Lower leg skin (tissue), 4 donors: ENCODE measurements around the gene BCAS1. TPM values are rescaled to one million over a fixed set of nuclear protein-coding genes. Genes with fewer than 3 reads are reported as not detected.

Experiments used
- DNase-seq, 2 donors: peaks; one replicate each; pipeline ENCODE4 v3.0.0-alpha.2; 2019; ENCODE audit warnings: low spot score in 2 of 2
- H3K4me3 ChIP-seq: fragments of 200-600 bp; sonication (generic); 2 replicates; pipeline ENCODE4 v1.5.1; 2017; ENCODE audit warnings: mild to moderate bottlenecking, low read depth; ENCODE audit not compliant: poor library complexity, severe bottlenecking
- POLR2A ChIP-seq, 2 donors: fragments of 450-650 bp; IDR thresholded peaks; one replicate each; pipeline ENCODE4 v1.6.1; 2016 to 2017; ENCODE audit warnings: antibody characterized with exemption in 2 of 2, mild to moderate bottlenecking in 1 of 2, moderate library complexity in 1 of 2
- WGBS, 2 donors: methylation state at CpG; one replicate each; pipeline ENCODE4 v1.1.5; 2018; 5-methylcytosine and 5-hydroxymethylcytosine counted together
- intact Hi-C: fragments of 100-400 bp; cut with DNase I; formaldehyde crosslinking; loops from one replicate; pipeline ENCODE4 v1.15.0; 2023; ENCODE audit warnings: low total_unique reads
- total RNA-seq, 4 donors: library from RNA; depleted of rRNA; stranded (reverse); fragments of >200 nt; gene quantifications; one replicate each; pipeline ENCODE4 v1.1.0, GENCODE V29; 2016
- TF ChIP-seq, protein P1 (sequence below), 3 donors: fragments of 450-650 bp; IDR thresholded peaks; one replicate each; pipeline ENCODE4 v1.5.1; 2016; ENCODE audit warnings: antibody characterized with exemption in 3 of 3, mild to moderate bottlenecking in 3 of 3, moderate library complexity in 2 of 3

Gene BCAS1
- total RNA-seq, 4 donors from 2014 or later = 1.7 to 3.7 (median 2.1) TPM

DNA sequence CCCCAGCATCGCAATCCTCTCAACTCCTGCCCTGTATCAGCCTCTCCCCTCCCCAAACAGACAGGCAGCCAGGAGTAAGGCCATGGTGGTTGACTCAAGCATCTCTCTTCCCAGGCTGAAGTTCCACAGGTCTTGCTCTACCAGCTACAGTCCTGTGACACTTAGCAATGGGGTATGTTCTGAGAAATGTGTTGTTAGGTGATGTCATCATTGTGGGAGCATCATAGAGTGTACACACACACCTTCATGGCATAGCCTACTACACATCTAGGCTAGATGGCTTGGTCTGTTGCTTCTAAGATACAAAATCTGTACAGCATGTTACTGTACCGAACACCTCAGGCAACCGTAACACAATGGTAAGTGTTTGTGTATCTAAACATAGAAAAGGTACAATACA lies 29.5 kb upstream of the BCAS1 start:
- WGBS, 2 donors = 94 to 100% methylated on average over 3 of the region's 3 CpGs
- DNase-seq = no peak
- intact Hi-C loops = loop anchor here (5.0 kb wide), 2 partner anchors 97 to 547 kb away; no protein-coding TSS in a partner anchor
- TF ChIP-seq, protein P1, sequence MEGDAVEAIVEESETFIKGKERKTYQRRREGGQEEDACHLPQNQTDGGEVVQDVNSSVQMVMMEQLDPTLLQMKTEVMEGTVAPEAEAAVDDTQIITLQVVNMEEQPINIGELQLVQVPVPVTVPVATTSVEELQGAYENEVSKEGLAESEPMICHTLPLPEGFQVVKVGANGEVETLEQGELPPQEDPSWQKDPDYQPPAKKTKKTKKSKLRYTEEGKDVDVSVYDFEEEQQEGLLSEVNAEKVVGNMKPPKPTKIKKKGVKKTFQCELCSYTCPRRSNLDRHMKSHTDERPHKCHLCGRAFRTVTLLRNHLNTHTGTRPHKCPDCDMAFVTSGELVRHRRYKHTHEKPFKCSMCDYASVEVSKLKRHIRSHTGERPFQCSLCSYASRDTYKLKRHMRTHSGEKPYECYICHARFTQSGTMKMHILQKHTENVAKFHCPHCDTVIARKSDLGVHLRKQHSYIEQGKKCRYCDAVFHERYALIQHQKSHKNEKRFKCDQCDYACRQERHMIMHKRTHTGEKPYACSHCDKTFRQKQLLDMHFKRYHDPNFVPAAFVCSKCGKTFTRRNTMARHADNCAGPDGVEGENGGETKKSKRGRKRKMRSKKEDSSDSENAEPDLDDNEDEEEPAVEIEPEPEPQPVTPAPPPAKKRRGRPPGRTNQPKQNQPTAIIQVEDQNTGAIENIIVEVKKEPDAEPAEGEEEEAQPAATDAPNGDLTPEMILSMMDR (IDR thresholded peaks at IDR 0.05) = no peak
- no peak for TF ChIP-seq POLR2A (IDR thresholded peaks at IDR 0.05)
- H3K4me3 ChIP-seq = no peak overlapping the region

DNA sequence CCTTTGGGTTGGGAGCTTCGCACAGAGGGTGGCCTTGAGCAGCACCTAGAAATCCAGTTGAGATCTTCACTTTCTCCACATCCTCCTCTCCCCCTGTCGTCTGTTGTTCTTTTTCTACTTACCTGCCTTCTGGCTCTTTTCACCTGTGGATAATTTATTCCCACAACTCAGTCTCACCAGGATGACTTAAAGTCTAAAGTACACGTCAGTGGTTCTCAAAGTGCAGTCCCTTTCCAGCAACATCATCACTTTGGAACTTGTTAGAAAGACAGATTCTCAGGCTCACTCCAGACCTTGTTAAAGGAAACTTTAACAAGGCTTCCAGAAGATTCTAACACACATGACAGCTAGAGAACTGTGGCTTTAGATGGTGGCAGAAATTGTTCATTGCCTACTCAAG lies 27.7 kb upstream of the BCAS1 start:
- intact Hi-C loops = loop anchor here (5.0 kb wide), 2 partner anchors 99 to 549 kb away; no protein-coding TSS in a partner anchor

DNA sequence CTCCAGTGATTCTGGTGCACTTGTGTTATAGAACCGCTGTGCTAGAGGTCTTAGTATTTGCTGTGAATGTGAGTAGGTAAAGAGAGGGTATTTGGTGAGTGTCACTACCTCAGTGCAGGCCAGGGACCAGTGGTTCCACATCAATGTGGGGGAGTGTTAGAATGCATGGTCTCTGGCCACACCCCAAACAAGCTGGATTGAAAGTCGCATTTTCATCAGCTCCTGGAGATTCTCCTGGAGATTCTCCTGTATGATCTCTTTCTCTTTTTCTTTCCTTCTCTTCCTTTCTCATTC lies 26.8 kb upstream of the BCAS1 start:
- DNase-seq = no peak
- H3K4me3 ChIP-seq = no peak overlapping the region
- TF ChIP-seq, protein P1 (IDR thresholded peaks at IDR 0.05) = no peak
- TF ChIP-seq POLR2A (IDR thresholded peaks at IDR 0.05) = no peak
- 88 to 92% methylated on average over 2 of the region's 2 CpGs for WGBS, 2 donors
- intact Hi-C loops = loop anchor here (5.0 kb wide), 2 partner anchors 100 to 550 kb away; no protein-coding TSS in a partner anchor

More for the DNA sequence above, 27.7 kb upstream of the BCAS1 start:
- no peak overlapping the region for H3K4me3 ChIP-seq
- no peak for DNase-seq
- no peak for TF ChIP-seq POLR2A (IDR thresholded peaks at IDR 0.05)
- TF ChIP-seq, protein P1 (IDR thresholded peaks at IDR 0.05) = no peak
- WGBS, 2 donors = 77 to 79% methylated on average over 3 of the region's 3 CpGs

DNA sequence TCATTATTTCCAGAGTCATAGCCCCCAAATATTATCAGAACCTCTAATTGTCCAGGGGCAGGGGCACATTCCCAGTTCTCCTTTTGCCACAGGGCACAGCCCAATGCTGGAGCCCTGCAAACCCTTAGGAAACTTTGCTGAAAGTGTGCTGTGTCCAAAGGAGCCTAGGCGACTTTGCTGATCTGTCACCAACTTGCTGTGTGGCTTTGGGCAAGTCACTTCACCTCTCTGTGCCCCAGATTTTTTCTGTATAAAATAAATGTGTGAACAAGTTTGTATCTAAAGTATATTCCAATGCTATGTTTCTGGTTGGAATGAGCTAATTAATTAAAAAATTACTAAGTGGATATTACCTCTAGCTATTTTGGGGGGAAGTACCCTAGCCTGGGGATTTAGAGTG lies 25.4 kb upstream of the BCAS1 start:
- intact Hi-C loops = loop anchor here (5.0 kb wide), 2 partner anchors 101 to 551 kb away; no protein-coding TSS in a partner anchor
- 78 to 93% methylated on average over 1 of the region's 1 CpG for WGBS, 2 donors
- no peak for DNase-seq
- H3K4me3 ChIP-seq = no peak overlapping the region
- TF ChIP-seq, protein P1 (IDR thresholded peaks at IDR 0.05) = no peak
- no peak for TF ChIP-seq POLR2A (IDR thresholded peaks at IDR 0.05)

DNA sequence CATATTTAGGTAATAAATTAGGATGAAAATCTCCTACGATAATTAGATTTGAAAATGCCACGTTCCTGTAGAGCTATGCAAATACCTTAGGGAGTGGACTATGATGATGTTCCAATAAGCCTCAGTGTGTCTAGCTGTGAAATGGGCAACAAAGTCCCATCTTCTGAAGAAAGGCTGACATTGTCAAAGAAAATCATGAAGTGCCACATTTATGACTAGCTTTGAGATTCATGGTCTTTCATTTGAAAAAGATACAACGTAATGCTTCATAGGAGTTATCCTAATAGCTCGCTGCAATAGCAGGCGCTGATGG lies 23.8 kb upstream of the BCAS1 start:
- DNase-seq = no peak
- TF ChIP-seq POLR2A (IDR thresholded peaks at IDR 0.05) = no peak
- TF ChIP-seq, protein P1 (IDR thresholded peaks at IDR 0.05) = no peak
- no peak overlapping the region for H3K4me3 ChIP-seq
- intact Hi-C loops = no loop called here
- 79 to 82% methylated on average over 5 of the region's 5 CpGs for WGBS, 2 donors
